Islet of Langerhans (tissue), 1 donor: ENCODE measurements around the gene DDX17.
"Not testable (repeated sequence)": the region's sequence is repeated elsewhere in the genome, so short reads cannot be mapped to it uniquely, and the experiment has no call there.

ENCODE experiments used
- FAIRE-seq: peaks from one replicate; lab custom pipeline; 2011; peaks lifted over from hg19 to GRCh38; lab: Jason Lieb, UNC

DDX17 gene

GRCh38 chr22:38491707-38492348 lies 14.3 kb downstream of the DDX17 start:
- no peak for FAIRE-seq

- FAIRE-seq: no peak
These were observed 15.2 kb downstream of the DDX17 start for GRCh38 chr22:38490915-38491314.

DNA sequence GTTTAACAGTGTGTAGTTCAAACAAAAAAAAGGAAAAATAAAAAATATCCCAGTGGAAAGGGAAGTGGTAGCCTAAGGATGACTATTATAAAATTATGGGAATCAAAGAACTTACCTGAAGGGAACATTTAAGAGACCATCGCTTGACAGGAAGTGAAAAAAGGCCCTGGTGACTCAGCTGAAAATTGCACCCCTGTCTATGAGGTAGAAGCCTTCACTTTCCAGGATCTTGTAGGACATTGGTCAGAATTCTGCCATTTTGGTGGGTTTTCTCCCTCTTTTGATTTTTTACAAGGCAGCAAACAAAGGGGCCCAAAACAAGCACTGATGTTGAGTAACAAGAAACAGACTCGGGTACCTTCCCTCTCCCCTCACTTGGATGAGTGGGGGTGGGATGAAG lies 15.6 kb downstream of the DDX17 start:
- no peak for FAIRE-seq

DNA sequence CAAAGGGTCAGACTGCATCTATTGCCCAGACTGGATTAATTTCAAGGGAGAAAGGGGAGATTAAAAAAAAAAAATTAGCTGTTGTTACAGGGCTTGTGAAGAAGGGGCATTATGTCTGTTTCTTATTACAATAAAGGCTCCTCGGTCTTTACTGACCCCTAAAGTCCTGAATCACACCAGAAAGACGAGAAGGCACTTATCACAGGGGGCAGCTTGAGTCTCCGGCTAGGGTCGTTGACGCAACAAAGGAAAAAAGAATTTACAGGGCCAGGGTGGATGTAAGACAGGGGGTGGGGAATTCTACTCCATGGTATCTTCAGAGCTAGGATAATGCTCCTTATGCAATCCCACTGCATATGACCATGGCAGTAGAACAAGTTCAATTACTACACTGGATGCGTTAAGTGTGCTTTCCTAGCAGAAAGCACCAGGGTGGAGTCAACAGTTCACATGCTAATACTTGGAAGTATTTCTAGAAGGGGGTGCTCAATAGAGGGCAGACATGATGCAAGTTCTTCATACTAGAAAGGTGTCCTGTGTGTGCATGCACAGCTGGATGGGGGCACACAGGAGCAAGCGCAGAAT lies 16.5 kb downstream of the DDX17 start:
- FAIRE-seq: no peak

DNA sequence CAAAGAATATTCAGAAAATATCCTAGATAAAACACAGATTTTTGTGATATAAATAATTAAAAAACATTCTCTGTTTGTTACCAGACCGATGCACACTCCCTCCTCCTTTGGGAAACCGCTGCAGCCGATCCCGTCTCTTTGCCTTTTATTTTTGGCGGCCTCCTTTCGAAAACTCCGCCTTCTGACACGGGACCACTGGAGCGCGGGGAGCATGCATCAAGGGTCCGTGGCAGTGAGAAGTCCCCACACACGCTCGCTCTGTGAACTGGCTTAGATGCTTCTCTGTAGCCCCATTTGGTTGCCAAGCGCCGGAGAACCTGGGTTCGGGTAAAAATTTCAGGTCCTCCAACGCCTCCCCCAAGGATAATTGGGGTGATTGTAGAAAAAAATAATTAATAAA lies 17.0 kb downstream of the DDX17 start:
- no peak for FAIRE-seq

- FAIRE-seq: no peak
These were observed 18.2 kb downstream of the DDX17 start for GRCh38 chr22:38487946-38488345.

- no peak for FAIRE-seq
These were observed 20.3 kb downstream of the DDX17 start for GRCh38 chr22:38485783-38486182.

DNA sequence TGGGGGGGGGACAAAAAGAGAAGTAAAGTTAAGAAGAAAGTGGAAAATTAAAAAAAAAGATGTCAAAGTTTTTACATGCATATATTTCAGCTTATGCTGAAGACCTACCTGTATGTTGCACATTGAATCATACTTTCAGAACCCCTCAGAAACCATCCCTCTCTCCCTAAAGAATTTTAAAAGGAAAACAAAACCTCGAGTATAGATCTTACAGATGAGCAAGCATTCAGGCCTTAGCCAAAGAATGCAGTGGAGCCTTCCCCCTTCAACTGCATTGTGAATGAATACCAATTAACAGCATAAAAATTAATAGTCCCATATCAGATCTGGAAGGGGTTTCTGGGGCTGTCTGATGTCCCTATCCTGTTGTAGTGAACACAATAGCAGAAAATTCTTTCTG lies 21.9 kb downstream of the DDX17 start:
- no peak for FAIRE-seq

DNA sequence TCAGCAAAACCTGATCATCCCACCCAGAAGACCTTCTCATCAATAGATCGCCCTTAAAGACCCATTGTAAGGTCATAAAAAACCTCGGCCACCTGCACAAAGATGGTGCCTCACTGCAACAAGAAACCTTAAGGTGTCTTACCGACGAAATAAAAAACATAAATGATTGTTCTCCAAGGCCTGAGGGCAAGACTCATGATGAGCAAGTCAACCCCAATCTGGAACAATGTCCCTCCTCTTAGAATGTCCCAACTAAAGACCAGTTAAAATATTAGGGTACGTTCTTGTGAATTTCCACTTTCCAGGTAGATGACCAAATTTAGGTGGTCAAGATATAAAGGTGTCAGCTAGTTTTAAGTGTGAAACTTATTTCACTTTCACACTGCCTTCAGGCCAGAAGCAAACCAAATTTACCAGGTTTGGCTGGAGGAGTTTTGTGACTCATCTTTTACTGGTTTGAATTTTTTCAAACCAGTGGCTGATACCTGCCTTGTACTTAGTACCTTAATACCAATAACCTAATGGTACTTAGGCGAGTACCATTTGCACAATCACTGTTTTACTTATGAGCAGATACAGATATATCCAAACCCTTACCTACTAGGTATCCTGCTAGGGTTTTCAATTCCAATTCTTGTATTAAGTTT lies 23.3 kb downstream of the DDX17 start:
- FAIRE-seq: no peak

DNA sequence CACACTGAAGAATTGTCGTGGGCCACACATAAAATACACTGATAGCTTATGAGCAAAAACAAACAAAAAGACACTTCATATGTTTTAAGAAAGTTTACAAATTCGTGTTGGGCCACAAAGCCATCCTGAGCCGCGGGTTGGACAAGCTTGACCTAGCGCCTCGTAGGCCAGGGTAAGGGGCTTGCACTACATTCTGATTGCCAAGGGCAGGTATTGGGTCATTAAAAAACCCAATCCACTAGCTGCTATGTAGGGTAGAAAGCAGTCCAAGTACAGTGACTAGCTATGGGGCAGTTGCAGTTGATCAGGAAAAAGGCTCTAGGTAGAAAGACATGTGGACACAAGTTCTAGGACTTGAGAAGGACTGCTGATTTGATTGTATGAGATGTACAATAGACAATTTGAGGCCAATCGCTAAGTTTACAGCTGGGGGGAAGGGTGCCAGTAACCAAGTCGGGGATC lies 24.2 kb downstream of the DDX17 start:
- no peak for FAIRE-seq

GRCh38 chr22:38481162-38481870 lies 24.8 kb downstream of the DDX17 start:
- no peak for FAIRE-seq

- FAIRE-seq: no peak
These were observed 26.8 kb downstream of the DDX17 start for GRCh38 chr22:38479096-38479837.

GRCh38 chr22:38477585-38477984 lies 28.5 kb downstream of the DDX17 start:
- FAIRE-seq: no peak

- FAIRE-seq: no peak
These were observed 32.0 kb downstream of the DDX17 start for GRCh38 chr22:38474003-38474607.

DNA sequence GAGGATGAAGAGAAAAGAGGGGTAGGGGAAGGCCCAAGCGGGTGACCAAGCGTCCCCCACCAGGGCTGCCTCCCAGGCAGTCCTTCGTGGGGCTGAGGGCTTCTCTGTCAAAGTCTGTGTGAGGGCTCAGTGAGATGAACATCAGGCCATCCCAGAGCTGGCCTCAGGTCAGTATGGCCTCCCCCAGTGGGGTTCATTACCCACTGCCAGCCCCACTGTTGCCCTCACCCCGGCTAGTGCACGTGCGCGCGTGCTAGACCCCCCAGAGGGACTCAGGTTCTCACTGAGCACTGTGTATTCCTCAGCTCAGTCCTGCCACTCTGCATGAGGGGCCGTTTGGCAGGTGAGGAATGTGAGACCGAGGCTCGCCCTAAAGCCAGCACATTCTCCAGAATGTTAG lies 34.9 kb downstream of the DDX17 start:
- FAIRE-seq: no peak

DNA sequence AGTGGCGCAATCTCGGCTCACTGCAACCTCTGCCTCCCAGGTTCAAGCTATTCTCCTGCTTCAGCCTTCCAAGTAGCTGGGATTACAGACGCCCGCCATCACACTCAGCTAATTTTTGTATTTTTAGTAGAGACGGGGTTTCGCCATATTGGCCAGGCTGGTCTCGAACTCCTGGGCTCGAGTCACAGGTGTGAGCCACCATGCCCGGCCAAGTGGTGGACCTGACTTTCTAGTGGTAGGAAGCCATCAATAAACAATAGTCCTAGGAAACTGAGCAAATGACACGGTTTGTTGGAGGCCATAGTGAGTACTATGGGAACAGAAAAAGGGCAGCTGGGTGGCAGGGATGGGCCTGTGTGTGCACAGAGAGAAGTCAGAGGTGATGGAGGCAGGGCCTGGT lies 35.9 kb downstream of the DDX17 start:
- FAIRE-seq: not testable (repeated sequence)

DNA sequence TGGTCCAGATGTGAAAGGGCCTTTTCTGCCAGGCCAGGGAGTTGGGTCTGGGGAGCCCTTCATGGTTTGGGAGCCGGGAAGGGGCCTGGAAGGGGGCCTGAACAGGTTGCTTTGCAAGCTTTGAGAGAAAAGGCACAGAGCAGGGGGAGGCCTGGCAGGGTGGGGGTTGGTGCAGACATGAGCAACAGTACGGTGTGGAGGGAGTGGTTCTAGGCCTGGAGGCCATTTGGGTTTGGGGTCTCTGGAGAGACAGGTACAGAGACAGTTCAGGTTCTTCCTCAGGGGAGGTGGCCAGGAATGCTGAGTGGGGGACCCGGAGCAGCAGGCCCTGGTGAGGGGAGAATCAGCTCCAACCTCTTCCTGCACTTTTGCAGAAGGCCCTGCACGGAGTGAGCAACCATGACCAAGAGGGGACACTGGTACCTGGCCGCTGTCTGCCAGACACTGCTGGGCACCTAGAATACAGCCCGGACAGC lies 36.8 kb downstream of the DDX17 start:
- FAIRE-seq: no peak

- no peak for FAIRE-seq
These were observed 37.4 kb downstream of the DDX17 start for GRCh38 chr22:38468443-38469305.

- FAIRE-seq: no peak
These were observed 38.1 kb downstream of the DDX17 start, which contains the start of gene KDELR3 for GRCh38 chr22:38467904-38468442. Gene KDELR3, plus strand, starts transcription at chr22:38468096. Its CDS starts 138 bp downstream, at chr22:38468234.

DNA sequence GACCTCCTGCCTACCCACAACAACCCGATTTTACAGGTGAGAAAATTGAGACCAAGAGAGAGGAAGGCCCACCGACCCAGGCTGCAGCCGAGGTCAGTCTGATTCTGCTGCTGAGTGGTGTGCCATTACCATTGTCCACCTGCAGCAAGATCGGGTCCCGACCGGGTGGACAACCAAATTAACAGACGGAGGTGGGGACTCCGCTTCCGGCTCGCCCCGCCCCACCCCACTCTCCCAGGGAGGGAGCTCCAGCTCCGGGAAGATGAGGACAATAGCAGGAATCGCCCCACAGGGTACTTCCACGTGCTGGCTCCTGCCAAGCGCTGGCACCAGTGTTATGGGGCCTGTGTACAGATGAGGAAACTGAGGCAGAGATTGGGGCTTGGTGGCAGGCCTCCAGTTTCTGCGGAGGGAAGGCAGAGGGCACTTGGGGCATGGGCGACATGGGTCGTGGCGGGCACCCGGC lies 38.6 kb downstream of the DDX17 start:
- no peak for FAIRE-seq
